ENCODE data around the gene PAPPA. TPM values are rescaled to one million over a fixed set of nuclear protein-coding genes. Genes with fewer than 3 reads are reported as not detected.

Gene PAPPA
- total and polyA plus RNA-seq, 2 of the 8 experiments (the other 6 are each of a cell fraction or from before 2014, with no cell fraction given) = 0.18 to 0.63 TPM

DNA sequence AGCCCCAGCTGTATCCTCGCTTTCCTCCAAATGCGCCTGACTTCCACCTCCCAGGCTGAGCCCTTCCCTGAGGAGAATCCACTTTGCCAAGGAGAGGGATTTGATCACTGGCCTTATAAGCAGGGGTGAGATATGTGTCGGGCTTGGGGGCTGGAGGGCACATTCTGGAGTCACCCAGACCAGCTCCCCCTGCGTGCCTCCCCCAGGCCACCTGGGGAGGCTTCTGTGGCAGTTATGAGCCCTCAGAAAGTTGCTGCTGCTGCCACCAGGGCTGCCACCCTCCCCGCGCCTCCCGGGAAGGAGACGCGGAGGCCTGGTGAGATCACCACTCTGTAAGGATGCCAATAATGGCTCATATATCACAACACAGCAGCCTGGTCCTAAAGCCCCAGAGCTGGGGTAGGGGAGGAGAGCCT lies 211.5 kb downstream of the PAPPA start:
- Histone ChIP-seq H3K18ac (ENCODE audit: extremely low read depth, low read length) (no peak overlapping the region), H2AK5ac (ENCODE audit: low read depth, low read length) (no peak overlapping the region), H4K91ac (replicated peaks; ENCODE audit: insufficient read length, low read length) (no peak overlapping the region), H3K4me3 (ENCODE audit: extremely low read depth in 1 of 4, insufficient read depth in 2 of 4, low read depth in 3 of 4, low read length in 4 of 4) (no peak overlapping the region), H3K23me2 (ENCODE audit: low read depth, low read length) (no peaks in the 10 kb centered on the region), H2BK5ac (ENCODE audit: low read depth, low read length) (no peak overlapping the region), H3K4me2 (ENCODE audit: insufficient read depth in 1 of 2, low read depth in 2 of 2, low read length in 2 of 2) (no peak overlapping the region), H3K27ac (ENCODE audit: low read depth, low read length) (no peak overlapping the region), H3K14ac (ENCODE audit: insufficient read length) (no peak overlapping the region), H4K5ac (ENCODE audit: insufficient read length, low read depth, low read length) (no peak overlapping the region), H3K9ac (replicated peaks in 1 of 4; ENCODE audit: extremely low read depth in 1 of 4, low read depth in 3 of 4, low read length in 3 of 4) (no peak overlapping the region), H2BK12ac (ENCODE audit: low read depth, low read length) (no peak overlapping the region), H3K56ac (replicated peaks; ENCODE audit: insufficient read length, low read depth, low read length) (no peak overlapping the region), H3K79me2 (ENCODE audit: control insufficient read depth in 1 of 2, insufficient read depth in 2 of 2, low read length in 2 of 2) (no peaks in the 10 kb centered on the region), H3K27me3 (replicated peaks in 1 of 4; ENCODE audit: control insufficient read depth in 3 of 4, extremely low read depth in 1 of 4, insufficient read depth in 3 of 4, low read length in 3 of 4) (no peaks in the 10 kb centered on the region), H2AFZ (ENCODE audit: low read length) (no peak overlapping the region), H4K8ac (ENCODE audit: extremely low read depth, insufficient read depth, low read length) (no peak overlapping the region), H3K36me3 (ENCODE audit: control insufficient read depth in 2 of 4, insufficient read depth in 4 of 4, low read length in 3 of 4) (no peaks in the 10 kb centered on the region), H3K79me1 (ENCODE audit: low read depth, low read length) (no peaks in the 10 kb centered on the region), H3K23ac (ENCODE audit: insufficient read length) (no peak overlapping the region), H2BK120ac (replicated peaks; ENCODE audit: low read depth, low read length) (no peak overlapping the region), H2BK20ac (ENCODE audit: low read length) (no peak overlapping the region), H2BK15ac (ENCODE audit: low read length) (no peak overlapping the region), H3K9me3 (ENCODE audit: insufficient read depth in 2 of 2, low read depth in 1 of 2, low read length in 1 of 2) (no peaks in the 10 kb centered on the region), H4K20me1 (replicated peaks in 1 of 2; ENCODE audit: control insufficient read depth in 1 of 2, insufficient read depth in 2 of 2, low read length in 2 of 2) (peaks cover 0 to 1% of the 10 kb centered on the region in 2 experiments), H3K4ac (replicated peaks; ENCODE audit: insufficient read length, low read depth, low read length) (no peak overlapping the region), H3K4me1 (replicated peaks in 1 of 4; ENCODE audit: control insufficient read depth in 3 of 4, insufficient read depth in 4 of 4, low read length in 3 of 4) (peaks cover 0 to 3% (median 1%) of the 10 kb centered on the region in 4 experiments; a peak in 3 of 7 replicates)
- WGBS, 2 experiments (ENCODE audit: extremely low coverage in 1 of 2, insufficient coverage in 1 of 2, insufficient read length in 1 of 2, insufficient replicate concordance in 2 of 2, low coverage in 1 of 2, low lambda C conversion rate in 2 of 2, missing lambda C conversion rate in 1 of 2) = 84% methylated on average over 9 of the region's 9 CpGs; no CpG with 5 or more reads in 1 of the 2 experiments
- DNase-seq (ENCODE audit: low read depth in 1 of 2, low spot score in 2 of 2) (no peak), FAIRE-seq (no peak)
- ChIA-PET POLR2A (ENCODE audit: partially characterized antibody) (no interaction called here), CTCF (ENCODE audit: partially characterized antibody) (interaction anchor here (1.6 kb wide), 1 partner anchor 216 kb away, joined by 4 read pairs; no protein-coding TSS in a partner anchor)
- TF ChIP-seq BACH1 (IDR thresholded peaks at IDR 0.05; ENCODE audit: low read length) = no peak
- TF ChIP-seq CHD2 (IDR thresholded peaks at IDR 0.05; ENCODE audit: low read length) = no peak
- TF ChIP-seq SIRT6 (IDR thresholded peaks at IDR 0.05; ENCODE audit: low read length) = no peak
- no peak for TF ChIP-seq NANOG (IDR thresholded peaks at IDR 0.05; ENCODE audit: insufficient read depth, low read depth, low read length, poor library complexity, severe bottlenecking)
- TF ChIP-seq RXRA (IDR thresholded peaks at IDR 0.05; ENCODE audit: insufficient read depth, low read depth, low read length) = no peak
- no peak for TF ChIP-seq TAF1 (IDR thresholded peaks at IDR 0.05; ENCODE audit: low read depth, low read length)
- TF ChIP-seq, protein P1, sequence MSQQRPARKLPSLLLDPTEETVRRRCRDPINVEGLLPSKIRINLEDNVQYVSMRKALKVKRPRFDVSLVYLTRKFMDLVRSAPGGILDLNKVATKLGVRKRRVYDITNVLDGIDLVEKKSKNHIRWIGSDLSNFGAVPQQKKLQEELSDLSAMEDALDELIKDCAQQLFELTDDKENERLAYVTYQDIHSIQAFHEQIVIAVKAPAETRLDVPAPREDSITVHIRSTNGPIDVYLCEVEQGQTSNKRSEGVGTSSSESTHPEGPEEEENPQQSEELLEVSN (IDR thresholded peaks at IDR 0.05) = no peak
- TF ChIP-seq CHD1 (IDR thresholded peaks at IDR 0.05; ENCODE audit: low read depth, low read length) = no peak
- TF ChIP-seq EGR1 (IDR thresholded peaks at IDR 0.05; ENCODE audit: borderline replicate concordance, low read depth, low read length) = no peak
- TF ChIP-seq ASH2L (IDR thresholded peaks at IDR 0.05; ENCODE audit: low read length) = no peak
- TF ChIP-seq, protein P2, sequence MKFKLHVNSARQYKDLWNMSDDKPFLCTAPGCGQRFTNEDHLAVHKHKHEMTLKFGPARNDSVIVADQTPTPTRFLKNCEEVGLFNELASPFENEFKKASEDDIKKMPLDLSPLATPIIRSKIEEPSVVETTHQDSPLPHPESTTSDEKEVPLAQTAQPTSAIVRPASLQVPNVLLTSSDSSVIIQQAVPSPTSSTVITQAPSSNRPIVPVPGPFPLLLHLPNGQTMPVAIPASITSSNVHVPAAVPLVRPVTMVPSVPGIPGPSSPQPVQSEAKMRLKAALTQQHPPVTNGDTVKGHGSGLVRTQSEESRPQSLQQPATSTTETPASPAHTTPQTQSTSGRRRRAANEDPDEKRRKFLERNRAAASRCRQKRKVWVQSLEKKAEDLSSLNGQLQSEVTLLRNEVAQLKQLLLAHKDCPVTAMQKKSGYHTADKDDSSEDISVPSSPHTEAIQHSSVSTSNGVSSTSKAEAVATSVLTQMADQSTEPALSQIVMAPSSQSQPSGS (IDR thresholded peaks at IDR 0.05; ENCODE audit: low read length) = no peak
- TF ChIP-seq PHF8 (conservative IDR thresholded peaks at IDR 0.05; ENCODE audit: low read depth, low read length) = no peak
- TF ChIP-seq SIN3A (conservative IDR thresholded peaks at IDR 0.05 in 1 of 2, IDR thresholded peaks at IDR 0.05 in 1 of 2; ENCODE audit: low read depth in 1 of 2, low read length in 2 of 2) = no peak

Measured in H1 (cell line).